PC-3 (cell line): Measurements from ENCODE around the gene RASSF4.

ENCODE experiments used
- CTCF ChIP-seq: fragments of 300-600 bp; sonication (generic); conservative IDR thresholded peaks from 2 replicates; pipeline ENCODE4 v1.5.1; 2017; ENCODE audit warnings: antibody characterized with exemption, low read depth, mild to moderate bottlenecking, low read length
- EZH2phosphoT487 ChIP-seq: fragments of 300-600 bp; sonication (generic); IDR thresholded peaks from 2 replicates; pipeline ENCODE4 v1.6.1; 2018; ENCODE audit warnings: mild to moderate bottlenecking, antibody characterized with exemption, low read length, borderline replicate concordance

GRCh38 chr10:45034301-45034700 is 74.7 kb downstream of the RASSF4 start:
- TF ChIP-seq CTCF (no peak), EZH2phosphoT487 (no peak)
